Measurements from ENCODE around the gene FAM227B.

Gene FAM227B

GRCh38 chr15:49331442-49331841 lies 289.2 kb downstream of the FAM227B start:
- CTCF ChIA-PET: no interaction called here
- POLR2A ChIA-PET: no interaction called here
- TF ChIP-seq SP1 (IDR thresholded peaks at IDR 0.05) (no peak), FOXM1 (IDR thresholded peaks at IDR 0.05; ENCODE audit: borderline replicate concordance) (no peak), NFRKB (IDR thresholded peaks at IDR 0.05) (no peak), LEF1 (IDR thresholded peaks at IDR 0.05; ENCODE audit: borderline replicate concordance) (no peak)
- no peak for DNase-seq (ENCODE audit: extremely low spot score)

DNA sequence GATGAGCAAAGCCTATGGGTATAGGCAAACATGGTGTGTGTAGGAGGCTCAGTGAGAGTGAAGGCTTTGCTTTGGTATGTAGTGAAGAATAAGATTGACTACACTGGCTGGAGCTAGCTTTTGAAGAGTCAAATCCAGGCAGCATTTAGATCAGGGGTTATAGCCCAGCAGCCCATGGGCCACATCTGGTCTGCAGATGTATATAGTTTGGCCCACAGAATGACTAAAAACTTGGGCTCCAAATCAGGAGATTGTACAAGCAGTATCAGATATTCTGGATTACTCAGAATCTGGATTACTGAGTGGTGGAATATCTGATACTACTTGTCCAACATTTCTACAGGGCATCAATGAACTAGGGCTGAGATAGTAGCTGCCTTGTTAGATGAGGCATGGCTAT lies 290.5 kb downstream of the FAM227B start:
- TF ChIP-seq BHLHE40 (IDR thresholded peaks at IDR 0.05; ENCODE audit: borderline replicate concordance): no peak
- TF ChIP-seq ARNT (IDR thresholded peaks at IDR 0.05): no peak
- TF ChIP-seq FOXM1 (IDR thresholded peaks at IDR 0.05; ENCODE audit: borderline replicate concordance): no peak
- TF ChIP-seq LEF1 (IDR thresholded peaks at IDR 0.05; ENCODE audit: borderline replicate concordance): no peak
- TF ChIP-seq SUZ12 (IDR thresholded peaks at IDR 0.05): no peak
- TF ChIP-seq PKNOX1 (IDR thresholded peaks at IDR 0.05): no peak
- no peak for TF ChIP-seq FOXA1 (IDR thresholded peaks at IDR 0.05)
- no peak for TF ChIP-seq NFRKB (IDR thresholded peaks at IDR 0.05)
- no peak for TF ChIP-seq CTBP1 (IDR thresholded peaks at IDR 0.05; ENCODE audit: borderline replicate concordance)
- TF ChIP-seq HDGF (IDR thresholded peaks at IDR 0.05; ENCODE audit: borderline replicate concordance): no peak
- TF ChIP-seq FOXK2 (IDR thresholded peaks at IDR 0.05): no peak
- TF ChIP-seq ZNF384 (IDR thresholded peaks at IDR 0.05): no peak
- no peak for TF ChIP-seq TARDBP (IDR thresholded peaks at IDR 0.05)
- no peak for TF ChIP-seq L3MBTL2 (conservative IDR thresholded peaks at IDR 0.05)
- TF ChIP-seq ELF4 (IDR thresholded peaks at IDR 0.05): no peak
- DNase-seq (ENCODE audit: extremely low spot score): no peak
- ChIA-PET CTCF (no interaction called here), POLR2A (no interaction called here)

GRCh38 chr15:49328941-49329340 lies 291.7 kb downstream of the FAM227B start:
- POLR2A ChIA-PET: no interaction called here
- DNase-seq (ENCODE audit: extremely low spot score): no peak
- CTCF ChIA-PET: no interaction called here
- no peak for TF ChIP-seq FOXK2 (IDR thresholded peaks at IDR 0.05)
- TF ChIP-seq ZNF384 (IDR thresholded peaks at IDR 0.05): no peak
- no peak for TF ChIP-seq SP1 (IDR thresholded peaks at IDR 0.05)

DNA sequence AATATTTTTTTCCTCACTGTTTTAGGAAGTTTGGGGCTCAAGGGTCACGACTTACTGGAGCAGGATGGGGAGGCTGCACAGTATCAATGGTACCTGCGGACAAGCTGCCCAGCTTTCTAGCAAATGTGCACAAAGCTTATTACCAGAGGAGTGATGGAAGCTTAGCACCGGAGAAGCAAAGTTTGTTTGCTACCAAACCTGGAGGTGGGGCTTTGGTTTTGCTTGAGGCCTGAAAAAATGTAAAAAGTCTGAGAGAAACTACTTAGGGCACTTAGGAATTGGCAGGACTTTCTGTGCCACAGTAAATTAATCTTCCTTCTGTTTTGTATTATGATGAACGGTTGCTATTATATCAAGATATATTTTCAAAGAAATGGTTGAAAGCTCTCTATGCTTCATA lies 292.7 kb downstream of the FAM227B start:
- TF ChIP-seq LEF1 (IDR thresholded peaks at IDR 0.05; ENCODE audit: borderline replicate concordance): no peak
- TF ChIP-seq ELF4 (IDR thresholded peaks at IDR 0.05): no peak
- TF ChIP-seq HDGF (IDR thresholded peaks at IDR 0.05; ENCODE audit: borderline replicate concordance): no peak
- TF ChIP-seq TARDBP (IDR thresholded peaks at IDR 0.05): no peak
- no peak for TF ChIP-seq NFRKB (IDR thresholded peaks at IDR 0.05)
- TF ChIP-seq BHLHE40 (IDR thresholded peaks at IDR 0.05; ENCODE audit: borderline replicate concordance): no peak
- TF ChIP-seq FOXK2 (IDR thresholded peaks at IDR 0.05): no peak
- no peak for TF ChIP-seq L3MBTL2 (conservative IDR thresholded peaks at IDR 0.05)
- no peak for TF ChIP-seq SUZ12 (IDR thresholded peaks at IDR 0.05)
- no peak for TF ChIP-seq FOXM1 (IDR thresholded peaks at IDR 0.05; ENCODE audit: borderline replicate concordance)
- TF ChIP-seq SP1 (IDR thresholded peaks at IDR 0.05): no peak
- no peak for TF ChIP-seq FOXA1 (IDR thresholded peaks at IDR 0.05)
- no peak for TF ChIP-seq CTBP1 (IDR thresholded peaks at IDR 0.05; ENCODE audit: borderline replicate concordance)
- TF ChIP-seq ARNT (IDR thresholded peaks at IDR 0.05): no peak
- no peak for TF ChIP-seq PKNOX1 (IDR thresholded peaks at IDR 0.05)
- POLR2A ChIA-PET: no interaction called here
- no peak for DNase-seq (ENCODE audit: extremely low spot score)
- CTCF ChIA-PET: no interaction called here

GRCh38 chr15:49323207-49323606 lies 297.4 kb downstream of the FAM227B start:
- DNase-seq (ENCODE audit: extremely low spot score): no peak
- no peak for TF ChIP-seq SUZ12 (IDR thresholded peaks at IDR 0.05)
- no peak for TF ChIP-seq TARDBP (IDR thresholded peaks at IDR 0.05)
- TF ChIP-seq SP1 (IDR thresholded peaks at IDR 0.05): no peak
- TF ChIP-seq ZNF384 (IDR thresholded peaks at IDR 0.05): no peak
- no peak for TF ChIP-seq HDGF (IDR thresholded peaks at IDR 0.05; ENCODE audit: borderline replicate concordance)
- no peak for TF ChIP-seq FOXM1 (IDR thresholded peaks at IDR 0.05; ENCODE audit: borderline replicate concordance)
- no peak for TF ChIP-seq PKNOX1 (IDR thresholded peaks at IDR 0.05)
- TF ChIP-seq L3MBTL2 (conservative IDR thresholded peaks at IDR 0.05): no peak
- no peak for TF ChIP-seq FOXK2 (IDR thresholded peaks at IDR 0.05)
- TF ChIP-seq ELF4 (IDR thresholded peaks at IDR 0.05): no peak
- no peak for TF ChIP-seq CTBP1 (IDR thresholded peaks at IDR 0.05; ENCODE audit: borderline replicate concordance)
- no peak for TF ChIP-seq NFRKB (IDR thresholded peaks at IDR 0.05)
- TF ChIP-seq LEF1 (IDR thresholded peaks at IDR 0.05; ENCODE audit: borderline replicate concordance): no peak
- TF ChIP-seq ARNT (IDR thresholded peaks at IDR 0.05): no peak
- no peak for TF ChIP-seq FOXA1 (IDR thresholded peaks at IDR 0.05)
- TF ChIP-seq BHLHE40 (IDR thresholded peaks at IDR 0.05; ENCODE audit: borderline replicate concordance): no peak
- ChIA-PET CTCF (no interaction called here), POLR2A (no interaction called here)

DNA sequence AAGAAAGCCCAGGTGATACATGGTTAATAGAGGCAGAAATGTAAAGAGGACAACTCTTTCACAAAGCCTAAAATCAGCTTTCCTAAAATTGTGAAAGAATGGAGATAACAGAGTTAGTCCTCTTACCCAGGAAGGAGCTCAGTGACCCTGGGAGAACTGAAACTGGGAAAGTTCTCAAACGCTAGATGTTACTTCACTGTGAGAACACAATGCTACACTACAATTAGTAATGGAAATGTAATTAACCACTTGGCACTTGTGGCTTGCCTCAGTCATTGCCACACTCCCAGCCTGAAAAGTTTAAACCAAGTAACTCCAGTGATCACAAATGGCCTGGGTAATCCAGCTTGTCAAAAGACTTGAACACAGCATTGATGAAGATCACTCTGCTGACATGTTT lies 300.3 kb downstream of the FAM227B start:
- ChIA-PET POLR2A (interaction anchor here (0.5 kb wide), 1 partner anchor 23 kb away, joined by 3 read pairs; no protein-coding TSS in a partner anchor), CTCF (no interaction called here)
- no peak for DNase-seq (ENCODE audit: extremely low spot score)
- no peak for TF ChIP-seq PKNOX1 (IDR thresholded peaks at IDR 0.05)
- TF ChIP-seq L3MBTL2 (conservative IDR thresholded peaks at IDR 0.05): no peak
- no peak for TF ChIP-seq LEF1 (IDR thresholded peaks at IDR 0.05; ENCODE audit: borderline replicate concordance)
- TF ChIP-seq SP1 (IDR thresholded peaks at IDR 0.05): no peak
- TF ChIP-seq ARNT (IDR thresholded peaks at IDR 0.05): no peak
